ENCODE results near the gene EPS8L2.

DNA sequence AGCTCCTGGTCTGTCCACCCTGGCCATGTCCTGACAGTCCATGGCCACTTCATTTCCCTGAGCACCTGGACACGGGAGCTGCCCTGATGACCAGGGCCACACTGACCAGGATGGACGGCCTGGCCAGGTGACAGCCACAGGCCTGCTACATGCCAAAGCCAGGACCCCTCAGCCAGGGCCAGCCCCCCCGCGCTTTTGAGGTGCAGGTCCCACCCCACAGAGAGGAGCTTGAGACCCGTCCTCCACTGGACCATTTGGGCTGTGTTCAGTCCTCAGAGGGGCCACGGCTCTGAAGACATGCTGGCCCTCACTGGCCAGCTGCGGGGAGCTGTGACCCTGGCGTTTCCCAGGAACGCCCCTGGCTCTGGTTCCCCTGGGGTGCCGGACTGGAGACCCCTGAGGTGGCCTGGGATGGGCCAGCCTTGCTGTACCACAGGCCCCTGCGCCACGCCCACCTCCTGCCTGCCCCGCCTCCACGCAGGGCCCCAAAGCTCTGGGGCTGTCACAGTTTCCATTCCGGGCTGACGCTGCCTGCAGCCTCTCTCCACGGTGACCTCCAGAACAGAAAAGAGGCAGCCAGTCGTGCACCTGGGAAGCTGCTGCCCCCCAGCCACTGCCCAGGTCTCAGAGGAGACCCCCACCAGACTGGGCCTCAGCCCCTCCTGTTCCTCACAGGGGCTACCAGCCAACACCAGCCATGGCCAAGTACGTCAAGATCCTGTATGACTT is 18.2 kb downstream of the EPS8L2 start:
- TF ChIP-seq, protein P1, sequence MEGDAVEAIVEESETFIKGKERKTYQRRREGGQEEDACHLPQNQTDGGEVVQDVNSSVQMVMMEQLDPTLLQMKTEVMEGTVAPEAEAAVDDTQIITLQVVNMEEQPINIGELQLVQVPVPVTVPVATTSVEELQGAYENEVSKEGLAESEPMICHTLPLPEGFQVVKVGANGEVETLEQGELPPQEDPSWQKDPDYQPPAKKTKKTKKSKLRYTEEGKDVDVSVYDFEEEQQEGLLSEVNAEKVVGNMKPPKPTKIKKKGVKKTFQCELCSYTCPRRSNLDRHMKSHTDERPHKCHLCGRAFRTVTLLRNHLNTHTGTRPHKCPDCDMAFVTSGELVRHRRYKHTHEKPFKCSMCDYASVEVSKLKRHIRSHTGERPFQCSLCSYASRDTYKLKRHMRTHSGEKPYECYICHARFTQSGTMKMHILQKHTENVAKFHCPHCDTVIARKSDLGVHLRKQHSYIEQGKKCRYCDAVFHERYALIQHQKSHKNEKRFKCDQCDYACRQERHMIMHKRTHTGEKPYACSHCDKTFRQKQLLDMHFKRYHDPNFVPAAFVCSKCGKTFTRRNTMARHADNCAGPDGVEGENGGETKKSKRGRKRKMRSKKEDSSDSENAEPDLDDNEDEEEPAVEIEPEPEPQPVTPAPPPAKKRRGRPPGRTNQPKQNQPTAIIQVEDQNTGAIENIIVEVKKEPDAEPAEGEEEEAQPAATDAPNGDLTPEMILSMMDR (IDR thresholded peaks at IDR 0.05) = no peak
- TF ChIP-seq POLR2A (IDR thresholded peaks at IDR 0.05) = no peak

All from body of pancreas (tissue), 4 donors.